Heart right ventricle (tissue), 16 donors: ENCODE results near the gene ELANE. TPM values are rescaled to one million over a fixed set of nuclear protein-coding genes. Genes with fewer than 3 reads are reported as not detected.
A peak's percentile ranks its signal among the peaks of the same experiment; 100 is the strongest.

Source experiments
- ATAC-seq, 8 donors: fragments of 200-7000 bp; cut with Tn5 transposase; one replicate each; pipeline ENCODE4 v1.9.1; 2020; ENCODE audit warnings: mild to moderate bottlenecking in 8 of 8, moderate library complexity in 8 of 8, moderate number of reproducible peaks in 1 of 8
- DNase-seq, 2 donors: peaks; one replicate each; pipeline ENCODE4 v3.0.0-alpha.2; 2020
- H3K27ac ChIP-seq, 10 donors: fragments of 200-600 bp; sonication (generic) in 2 of 10; one replicate each; pipeline versions ENCODE4 v1.5.0 to v1.8.0; 2020 to 2022; ENCODE audit warnings: mild to moderate bottlenecking in 3 of 10
- H3K27me3 ChIP-seq, 7 donors: fragments of 200-600 bp; one replicate each; pipeline ENCODE4 v1.8.0; 2021 to 2022; ENCODE audit warnings: mild to moderate bottlenecking in 2 of 7
- H3K36me3 ChIP-seq, 9 donors: fragments of 200-600 bp; sonication (generic) in 1 of 9; one replicate each; pipeline versions ENCODE4 v1.5.0 to v1.8.0; 2020 to 2022; ENCODE audit warnings: mild to moderate bottlenecking in 2 of 9
- H3K4me1 ChIP-seq, 9 donors: fragments of 200-600 bp; sonication (generic) in 1 of 9; one replicate each; pipeline versions ENCODE4 v1.5.0 to v1.8.0; 2020 to 2022; ENCODE audit warnings: mild to moderate bottlenecking in 4 of 9
- H3K4me3 ChIP-seq, 10 donors: fragments of 200-600 bp; sonication (generic) in 2 of 10; one replicate each; pipeline versions ENCODE4 v1.5.0 to v1.8.0; 2020 to 2022; ENCODE audit warnings: mild to moderate bottlenecking in 7 of 10, moderate library complexity in 2 of 10
- H3K9me3 ChIP-seq, 11 donors: fragments of 200-600 bp in 10 of 11; sonication (generic) in 2 of 11; one replicate each; pipeline versions ENCODE4 v1.5.0 to v1.8.0; 2013 to 2022; ENCODE audit warnings: mild to moderate bottlenecking in 2 of 11, control low read depth in 1 of 11, moderate library complexity in 1 of 11
- WGBS, 2 donors: extraction: QIAGEN DNeasy Blood & Tissue Kit; methylation state at CpG; one replicate each; pipeline ENCODE4 v1.1.7; 2013; ENCODE audit warnings: inconsistent platforms in 1 of 2; 5-methylcytosine and 5-hydroxymethylcytosine counted together
- intact Hi-C, 10 donors: fragments of 100-400 bp; cut with DNase I; formaldehyde crosslinking; loops; one replicate each; pipeline versions ENCODE4 v1.11.1 to v1.14.2; 2022
- polyA plus RNA-seq, 2 donors: library from polyadenylated mRNA; stranded (reverse); fragments of 200-250 nt; gene quantifications; one replicate each; pipeline ENCODE4 v1.2.3, GENCODE V29; 2013
- total RNA-seq, 10 donors: library from RNA; stranded (reverse); fragmentation: NEBNext Ultra II Directional in 3 of 10; extraction: Animal tissue kit (Norgen Biotek cat#: 25700) in 3 of 10; gene quantifications; one replicate each; pipeline versions ENCODE4 v1.2.1 to v1.2.4, GENCODE V29; 2021 to 2023
- TF ChIP-seq, protein P1 (sequence below), 9 donors: fragments of 200-600 bp; sonication (generic) in 2 of 9; IDR thresholded peaks; one replicate each; pipeline versions ENCODE4 v1.5.0 to v1.8.0; 2021 to 2022; ENCODE audit warnings: antibody characterized with exemption in 9 of 9, mild to moderate bottlenecking in 5 of 9, moderate library complexity in 1 of 9
- donor health status: Arrhythmogenic right ventricular cardiomyopathy.
- donor health status: ischemic (EF 13 %, LVEDD 7.1; RV severe dilation, severe dysfunction).
- donor health status: healthy with polysubstance abuse.
- donor health status: DM: no; HTN: yes; CAD: no.
- donor health status: DM: no; HTN: no; CAD: no.
- donor health status: ischemic (EF 25% LVEDD 6.9; RV normal size, moderate dysfunction).
- donor health status: ischemic (EF 25% LVEDD 5.7; RV mildly dilated, moderate dysfunction).
- donor health status: healthy.
- donor health status: DM: yes; HTN: yes; CAD: no.
- donor health status: Ischemic cardiomyopathy.
- donor health status: ischemic (EF 35%, LVEDD 5.7; RV mildly dilated, moderate dysfunction).
- donor health status: nonischemic (EF 11% LVEDD 7.7; RV severe dilation, severe dysfunction).
- donor health status: DM: yes; HTN: yes; CAD: no.
- donor health status: PGD.
- donor health status: ischemic (EF 29% LVEDD 5.4; RV normal size, mild dysfunction).
- donor health status: nonischemic (EF 23%, LVEDD 6.1; RV moderate dilation, normal function).

ELANE gene
- total and polyA plus RNA-seq, 12 donors, result 0.26 to 5.4 (median 1.0) TPM; not detected in 3

DNA sequence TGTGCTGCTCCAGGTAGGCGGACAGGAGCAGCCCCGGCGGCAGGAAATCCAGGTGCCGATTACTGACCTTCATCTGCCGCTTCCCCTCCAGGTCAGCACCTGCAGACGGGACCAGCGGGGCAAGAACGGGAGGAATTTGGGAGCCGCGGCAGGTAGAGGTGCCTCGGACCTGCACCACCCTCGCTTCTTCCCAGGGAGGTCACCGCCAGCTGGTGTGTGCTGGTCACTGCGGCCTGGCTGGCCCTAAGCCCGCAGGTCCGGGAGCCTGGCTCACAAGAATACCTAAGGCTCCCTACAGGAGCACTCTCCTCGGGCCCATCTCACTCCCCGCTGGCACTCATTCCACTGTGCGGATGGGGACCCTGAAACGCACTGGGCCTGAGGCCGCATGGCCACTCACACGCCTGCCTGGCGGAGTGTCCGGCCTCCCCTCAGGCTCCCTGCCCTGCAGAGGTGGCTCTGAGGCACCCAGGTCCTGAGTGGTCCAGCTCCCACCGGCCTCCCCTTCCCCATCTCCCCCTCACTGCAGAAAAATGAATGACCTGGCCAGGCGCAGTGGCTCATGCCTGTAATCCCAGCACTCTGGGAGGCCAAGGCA, 45.4 kb downstream of the ELANE start:
- Histone ChIP-seq H3K4me1 (peaks cover 0 to 8% (median 0%) of the 10 kb centered on the region in 9 donors), H3K27ac (no peak overlapping the region), H3K9me3 (no peaks in the 10 kb centered on the region), H3K4me3 (no peak overlapping the region), H3K36me3 (peaks cover 0 to 54% (median 0%) of the 10 kb centered on the region in 9 donors), H3K27me3 (no peaks in the 10 kb centered on the region)
- WGBS, 2 donors, result 92% methylated on average over 26 of the region's 26 CpGs
- intact Hi-C loops, result no loop called here
- ATAC-seq (no peak), DNase-seq (no peak)
- TF ChIP-seq, protein P1, sequence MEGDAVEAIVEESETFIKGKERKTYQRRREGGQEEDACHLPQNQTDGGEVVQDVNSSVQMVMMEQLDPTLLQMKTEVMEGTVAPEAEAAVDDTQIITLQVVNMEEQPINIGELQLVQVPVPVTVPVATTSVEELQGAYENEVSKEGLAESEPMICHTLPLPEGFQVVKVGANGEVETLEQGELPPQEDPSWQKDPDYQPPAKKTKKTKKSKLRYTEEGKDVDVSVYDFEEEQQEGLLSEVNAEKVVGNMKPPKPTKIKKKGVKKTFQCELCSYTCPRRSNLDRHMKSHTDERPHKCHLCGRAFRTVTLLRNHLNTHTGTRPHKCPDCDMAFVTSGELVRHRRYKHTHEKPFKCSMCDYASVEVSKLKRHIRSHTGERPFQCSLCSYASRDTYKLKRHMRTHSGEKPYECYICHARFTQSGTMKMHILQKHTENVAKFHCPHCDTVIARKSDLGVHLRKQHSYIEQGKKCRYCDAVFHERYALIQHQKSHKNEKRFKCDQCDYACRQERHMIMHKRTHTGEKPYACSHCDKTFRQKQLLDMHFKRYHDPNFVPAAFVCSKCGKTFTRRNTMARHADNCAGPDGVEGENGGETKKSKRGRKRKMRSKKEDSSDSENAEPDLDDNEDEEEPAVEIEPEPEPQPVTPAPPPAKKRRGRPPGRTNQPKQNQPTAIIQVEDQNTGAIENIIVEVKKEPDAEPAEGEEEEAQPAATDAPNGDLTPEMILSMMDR (IDR thresholded peaks at IDR 0.05), result no peak

DNA sequence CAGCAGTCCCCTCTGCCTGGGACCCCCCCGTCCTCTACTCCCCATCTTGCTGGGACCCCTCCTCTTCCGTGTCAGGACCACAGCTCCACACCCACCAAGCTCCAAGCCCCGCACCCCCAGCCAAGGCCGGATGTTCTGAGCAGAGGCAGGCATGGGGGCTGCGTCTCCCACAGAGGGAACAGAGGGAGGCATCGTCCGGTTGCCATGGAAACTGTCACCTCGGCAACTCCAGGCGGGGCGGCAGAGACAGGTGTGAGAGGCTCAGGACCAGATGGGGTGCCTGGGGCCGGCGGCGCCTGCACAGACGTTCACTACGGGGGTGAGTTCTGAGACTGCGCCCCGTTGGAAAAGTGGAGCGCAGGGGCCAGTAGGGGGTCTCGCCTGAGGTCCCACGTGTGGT, 46.6 kb downstream of the ELANE start:
- Histone ChIP-seq H3K36me3 (peaks cover 0 to 55% (median 0%) of the 10 kb centered on the region in 9 donors), H3K4me3 (no peak overlapping the region), H3K27me3 (no peaks in the 10 kb centered on the region), H3K4me1 (peaks cover 0 to 5% (median 0%) of the 10 kb centered on the region in 9 donors), H3K9me3 (no peaks in the 10 kb centered on the region), H3K27ac (no peak overlapping the region)
- ATAC-seq (no peak), DNase-seq (no peak)
- 82 to 87% methylated on average over 20 of the region's 20 CpGs for WGBS, 2 donors
- intact Hi-C loops, result no loop called here
- TF ChIP-seq, protein P1 (IDR thresholded peaks at IDR 0.05), result no peak

DNA sequence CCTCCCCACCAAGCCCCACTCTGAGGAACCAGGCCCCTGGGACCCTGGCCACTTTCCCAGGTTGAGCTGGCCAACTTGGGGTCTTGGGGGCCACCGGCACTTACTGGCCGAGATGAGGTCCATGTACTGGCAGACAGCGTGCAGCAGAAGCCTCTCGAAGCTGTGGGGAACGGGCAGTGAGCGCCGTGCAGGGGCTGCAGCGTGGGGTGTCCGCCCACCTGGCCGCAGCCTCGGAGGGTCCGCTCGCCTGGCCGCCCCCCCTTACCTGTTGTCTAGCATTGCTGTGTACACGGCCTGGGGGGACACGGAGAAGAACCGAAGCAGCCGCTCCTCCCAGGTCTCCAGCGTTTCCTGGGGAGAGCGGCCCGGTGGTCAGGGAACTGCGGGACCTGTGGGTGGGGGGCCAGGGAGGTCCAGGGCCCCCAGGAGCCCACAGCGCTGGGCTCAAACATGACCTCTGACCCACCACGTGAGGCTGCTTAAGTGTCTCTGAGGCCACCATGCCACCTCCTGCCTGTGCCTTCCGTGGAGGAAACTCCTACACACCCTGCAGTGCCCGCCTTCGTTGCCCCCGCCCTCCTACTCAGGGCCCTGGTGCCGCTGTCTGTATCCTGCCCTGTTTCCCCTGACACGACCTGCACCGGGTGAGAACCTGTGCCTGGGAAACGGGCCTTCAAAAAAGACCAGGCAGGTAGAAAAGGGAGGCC, 47.4 kb downstream of the ELANE start:
- intact Hi-C loops, result no loop called here
- ATAC-seq, result peak in 1 of 8 donors; percentile 18
- no peak for DNase-seq
- no peaks in the 10 kb centered on the region for H3K27me3 ChIP-seq
- H3K4me1 ChIP-seq, result no peaks in the 10 kb centered on the region
- H3K36me3 ChIP-seq, result peaks cover 0 to 55% (median 0%) of the 10 kb centered on the region in 9 donors
- 92 to 93% methylated on average over 30 to 32 of the region's 32 CpGs for WGBS, 2 donors
- no peak overlapping the region for H3K27ac ChIP-seq
- TF ChIP-seq, protein P1 (IDR thresholded peaks at IDR 0.05), result no peak
- H3K4me3 ChIP-seq, result no peak overlapping the region
- no peaks in the 10 kb centered on the region for H3K9me3 ChIP-seq

DNA sequence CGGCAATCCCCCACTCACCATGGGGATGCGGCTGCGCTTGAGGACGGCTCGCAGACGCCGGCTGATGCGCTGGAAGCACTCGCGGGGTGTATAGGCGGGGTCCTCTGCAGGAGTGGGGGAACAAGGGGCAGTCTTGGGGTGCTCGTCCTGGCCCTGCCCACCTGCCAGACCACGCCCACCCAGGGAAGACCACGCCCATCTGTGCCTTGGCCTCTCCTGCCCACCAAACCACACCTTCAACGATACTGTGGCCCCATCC, 47.9 kb downstream of the ELANE start:
- ATAC-seq (no peak), DNase-seq (no peak)
- no peak overlapping the region for H3K4me3 ChIP-seq
- H3K9me3 ChIP-seq, result no peaks in the 10 kb centered on the region
- peaks cover 0 to 55% (median 0%) of the 10 kb centered on the region in 9 donors for H3K36me3 ChIP-seq
- intact Hi-C loops, result no loop called here
- WGBS, 2 donors, result 94 to 97% methylated on average over 14 to 15 of the region's 15 CpGs
- no peak overlapping the region for H3K27ac ChIP-seq
- no peaks in the 10 kb centered on the region for H3K4me1 ChIP-seq
- H3K27me3 ChIP-seq, result no peaks in the 10 kb centered on the region
- TF ChIP-seq, protein P1 (IDR thresholded peaks at IDR 0.05), result no peak
